Femur (tissue), 1 donor: Measurements from ENCODE around the gene PXMP2.

ENCODE experiments used
- DNase-seq: peaks from one replicate; pipeline ENCODE4 v3.0.0-alpha.2; 2017

PXMP2 gene

GRCh38 chr12:132695431-132695830 lies 8.0 kb downstream of the PXMP2 start:
- no peak for DNase-seq

DNA sequence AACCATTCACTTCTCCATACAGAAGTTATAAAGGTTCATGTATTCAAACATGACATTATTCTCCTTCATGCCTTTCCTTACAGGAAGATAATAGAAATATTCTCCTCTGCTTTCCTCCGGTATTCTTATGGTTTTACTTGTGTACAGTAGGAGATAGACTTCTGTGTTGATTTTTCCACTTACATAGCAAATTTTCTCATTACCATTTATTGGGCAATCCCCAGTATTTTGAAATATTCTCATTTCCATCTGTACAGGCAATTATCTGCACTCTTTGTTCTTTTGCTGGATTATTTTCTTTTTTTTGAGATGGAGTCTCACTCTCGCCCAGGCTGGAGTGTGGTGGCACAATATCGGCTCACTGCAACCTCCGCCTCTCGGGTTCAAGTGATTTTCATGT lies 11.0 kb downstream of the PXMP2 start:
- no peak for DNase-seq

- DNase-seq: no peak
Measured at GRCh38 chr12:132700212-132700822, 12.9 kb downstream of the PXMP2 start.

DNA sequence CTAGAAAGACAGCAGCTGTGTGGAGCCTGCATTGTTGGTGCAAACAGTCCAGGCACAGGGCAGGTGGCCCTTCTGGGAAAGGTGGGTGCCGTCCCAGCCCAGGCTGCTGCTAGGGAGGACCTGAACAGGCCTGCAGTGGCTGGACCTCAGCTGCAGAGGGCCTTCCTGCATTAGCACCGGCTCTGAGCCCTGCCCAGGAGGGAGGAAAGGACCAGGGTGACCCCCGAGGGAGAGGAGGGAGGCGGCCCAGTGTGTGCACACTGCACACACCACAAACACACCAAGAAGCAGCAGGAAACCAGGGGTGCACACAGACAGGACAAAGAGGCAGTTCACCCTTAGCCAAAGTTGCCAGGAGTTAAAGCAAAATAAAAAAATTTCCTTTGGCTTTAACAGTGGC lies 15.3 kb downstream of the PXMP2 start:
- no peak for DNase-seq

- DNase-seq: no peak
Measured at GRCh38 chr12:132703641-132704040, 16.3 kb downstream of the PXMP2 start.

DNA sequence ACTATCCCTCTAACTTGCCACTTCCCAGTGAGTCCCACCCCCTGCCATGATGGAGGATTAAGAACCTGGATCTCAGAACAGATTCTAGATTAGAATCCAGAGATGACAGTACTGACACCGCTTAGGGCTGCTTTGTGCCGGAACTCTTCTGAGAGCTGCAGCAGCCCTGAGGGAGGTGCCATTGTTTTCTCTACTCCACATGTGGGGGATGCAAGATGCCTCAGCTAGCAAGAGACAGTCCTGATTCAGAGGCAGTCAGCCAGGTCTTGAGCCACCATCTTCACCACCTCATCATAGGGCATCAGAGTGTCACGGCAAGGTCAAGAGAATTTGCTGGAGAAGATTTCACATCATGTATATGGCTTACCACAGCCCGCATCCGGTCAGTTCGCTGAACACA lies 19.9 kb downstream of the PXMP2 start:
- DNase-seq: no peak

- no peak for DNase-seq
Measured at GRCh38 chr12:132708150-132708549, 20.8 kb downstream of the PXMP2 start.

DNA sequence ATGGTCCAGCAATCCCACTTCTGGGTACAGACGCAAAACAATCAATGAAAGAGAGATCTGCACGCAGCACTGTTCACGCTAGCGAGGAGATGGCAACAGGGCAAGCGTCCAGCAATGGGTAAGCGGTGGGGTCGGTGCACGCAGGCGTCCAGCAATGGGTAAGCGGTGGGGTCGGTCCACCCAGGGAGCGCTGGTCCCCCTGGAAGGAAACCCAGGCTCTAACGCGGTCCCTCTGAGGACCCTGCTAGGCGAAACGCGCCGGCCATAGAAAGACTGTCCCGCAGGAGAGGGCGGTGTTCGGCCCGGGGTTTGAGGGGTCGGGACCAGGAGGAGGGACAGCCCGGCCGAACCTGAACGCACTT lies 22.6 kb downstream of the PXMP2 start:
- no peak for DNase-seq

GRCh38 chr12:132710405-132711079 lies 23.2 kb downstream of the PXMP2 start, which contains the start of gene PGAM5:
Gene PGAM5 (plus strand): TSS chr12:132710842. CDS start chr12:132710877, 35 bp downstream.
- DNase-seq: peak; percentile 89

GRCh38 chr12:132711080-132711843 lies 23.9 kb downstream of the PXMP2 start:
- no peak for DNase-seq

DNA sequence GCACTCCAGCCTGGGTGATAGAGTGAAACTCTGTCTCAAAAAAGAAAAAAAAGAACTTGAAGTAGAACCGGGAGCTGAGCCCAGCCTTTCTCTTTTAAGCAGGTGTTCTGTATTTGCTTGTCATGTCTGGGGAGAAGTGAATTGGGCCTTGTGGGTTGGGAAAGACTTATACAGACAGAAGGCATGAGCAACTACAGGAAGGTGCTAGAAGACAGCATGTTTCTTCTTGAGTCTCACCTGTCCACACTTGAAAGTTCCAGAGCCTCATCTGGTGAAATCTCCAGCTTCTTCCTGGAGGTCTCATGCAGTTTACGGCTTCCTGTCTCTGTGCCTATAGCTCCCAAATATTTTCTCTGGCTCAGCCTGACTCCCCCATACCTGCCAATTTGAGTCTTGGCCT lies 25.7 kb downstream of the PXMP2 start:
- no peak for DNase-seq

- no peak for DNase-seq
Measured at GRCh38 chr12:132715874-132716273, 28.5 kb downstream of the PXMP2 start.

- DNase-seq: no peak
Measured at GRCh38 chr12:132716356-132716755, 29.0 kb downstream of the PXMP2 start.

DNA sequence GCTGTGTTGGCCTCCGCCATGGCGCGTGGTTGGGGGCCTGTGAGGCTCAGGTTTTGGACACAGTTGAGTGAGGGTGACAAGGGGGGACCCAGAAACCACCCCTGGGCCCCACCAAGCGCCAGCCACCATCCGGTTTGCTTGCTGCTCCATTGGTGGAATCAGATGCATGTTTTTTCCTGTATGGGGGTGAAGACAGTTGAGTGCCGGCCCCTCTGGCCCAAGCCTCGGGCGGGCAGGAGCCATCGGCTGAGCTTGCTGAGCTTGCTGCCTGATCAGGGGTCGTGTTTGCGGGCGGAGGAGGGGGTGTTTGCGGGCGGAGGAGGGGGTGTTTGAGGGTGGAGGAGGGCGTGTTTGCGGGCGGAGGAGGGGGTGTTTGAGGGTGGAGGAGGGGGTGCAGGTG lies 29.6 kb downstream of the PXMP2 start:
- no peak for DNase-seq

- no peak for DNase-seq
Measured at GRCh38 chr12:132717531-132718387, 30.4 kb downstream of the PXMP2 start.

GRCh38 chr12:132718644-132719043 lies 31.3 kb downstream of the PXMP2 start:
- DNase-seq: no peak

DNA sequence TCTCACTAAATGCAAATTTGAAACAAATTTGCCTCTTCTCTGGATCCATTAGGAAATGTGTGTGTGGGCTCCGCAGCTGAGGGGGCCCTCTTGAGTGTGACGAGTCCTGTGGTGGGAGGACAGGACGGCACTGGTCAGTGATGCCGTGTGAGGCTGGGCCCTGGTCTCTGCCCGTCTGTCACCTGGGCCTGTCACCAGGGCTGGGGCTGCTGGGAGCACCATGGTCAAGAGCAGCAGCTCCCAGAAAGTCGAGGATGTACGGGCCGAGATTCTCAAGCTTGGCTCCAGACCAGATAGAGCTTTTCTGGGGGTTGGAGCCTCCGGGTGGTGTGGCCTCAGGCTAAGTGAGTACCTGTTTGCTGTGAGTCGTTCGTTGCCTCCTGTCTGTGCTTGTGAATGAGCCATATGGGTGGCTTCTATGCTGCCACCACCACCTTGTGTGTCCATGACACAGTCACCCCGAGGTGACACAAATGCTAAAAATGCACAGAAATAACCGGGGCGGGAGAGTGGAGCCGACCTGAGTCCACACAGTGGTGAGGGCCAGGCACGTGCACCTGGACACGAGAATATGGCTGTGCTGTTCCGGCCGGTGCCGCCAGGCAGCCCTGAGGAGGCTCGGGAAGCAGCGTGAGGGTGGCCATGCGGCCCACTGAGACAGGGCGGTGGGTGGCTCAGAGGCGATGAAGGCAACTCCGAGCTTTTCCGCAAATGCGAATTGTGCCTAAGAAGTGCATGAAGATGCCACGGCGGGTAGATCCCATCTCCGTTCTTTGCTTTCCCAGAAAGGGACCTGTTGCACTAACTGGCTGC lies 32.0 kb downstream of the PXMP2 start:
- DNase-seq: no peak

DNA sequence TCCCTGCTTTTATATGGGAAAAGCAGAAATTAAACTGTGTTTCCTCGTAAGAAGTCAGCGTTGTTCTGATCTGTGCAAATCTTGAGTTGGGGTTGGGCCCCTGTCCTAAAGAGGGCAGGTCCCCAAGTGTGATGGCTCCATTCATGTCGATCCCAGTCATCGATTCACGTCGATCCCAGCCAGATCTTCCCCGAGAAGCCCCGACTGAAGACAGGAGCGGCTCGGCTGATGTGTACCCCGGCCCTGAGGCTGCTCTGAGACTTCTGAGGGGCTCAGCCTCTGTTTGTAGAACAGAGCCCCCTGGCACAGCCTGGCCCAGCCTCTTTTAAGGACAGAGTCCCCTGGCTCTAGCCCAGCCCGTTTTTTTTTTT lies 32.6 kb downstream of the PXMP2 start:
- no peak for DNase-seq

DNA sequence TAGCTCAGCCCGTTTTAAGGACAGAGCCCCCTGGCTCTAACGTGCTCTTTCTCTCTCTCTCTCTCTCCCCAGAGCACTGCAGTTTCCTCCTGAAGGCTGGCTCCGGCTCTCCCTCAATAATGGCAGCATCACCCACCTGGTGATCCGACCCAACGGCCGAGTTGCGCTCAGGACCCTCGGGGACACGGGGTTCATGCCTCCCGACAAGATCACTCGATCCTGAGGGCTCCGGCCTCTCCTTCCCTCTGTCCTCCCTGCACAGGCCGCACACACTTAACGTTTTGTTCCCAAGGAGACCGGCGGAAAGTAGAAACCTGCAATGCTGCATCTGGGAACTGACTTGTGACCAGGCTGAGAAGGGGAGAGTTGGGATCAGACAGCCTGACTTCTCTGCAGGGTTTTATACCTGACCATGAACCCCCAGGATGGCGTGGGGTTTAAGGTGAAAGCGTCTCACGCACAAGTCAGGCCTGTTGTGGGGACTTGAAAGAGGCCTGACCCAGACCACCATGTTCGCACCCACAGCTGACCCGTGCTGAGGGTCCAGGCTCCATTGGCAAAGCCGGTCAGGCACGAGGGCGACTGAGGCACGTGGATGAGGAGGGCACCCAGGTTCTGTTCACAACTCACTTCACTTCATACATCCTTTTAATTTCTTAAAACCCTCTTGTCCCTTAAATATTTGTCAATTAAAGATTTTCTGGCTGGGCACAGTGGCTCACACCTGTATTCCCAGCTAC lies 33.4 kb downstream of the PXMP2 start:
- DNase-seq: no peak

DNA sequence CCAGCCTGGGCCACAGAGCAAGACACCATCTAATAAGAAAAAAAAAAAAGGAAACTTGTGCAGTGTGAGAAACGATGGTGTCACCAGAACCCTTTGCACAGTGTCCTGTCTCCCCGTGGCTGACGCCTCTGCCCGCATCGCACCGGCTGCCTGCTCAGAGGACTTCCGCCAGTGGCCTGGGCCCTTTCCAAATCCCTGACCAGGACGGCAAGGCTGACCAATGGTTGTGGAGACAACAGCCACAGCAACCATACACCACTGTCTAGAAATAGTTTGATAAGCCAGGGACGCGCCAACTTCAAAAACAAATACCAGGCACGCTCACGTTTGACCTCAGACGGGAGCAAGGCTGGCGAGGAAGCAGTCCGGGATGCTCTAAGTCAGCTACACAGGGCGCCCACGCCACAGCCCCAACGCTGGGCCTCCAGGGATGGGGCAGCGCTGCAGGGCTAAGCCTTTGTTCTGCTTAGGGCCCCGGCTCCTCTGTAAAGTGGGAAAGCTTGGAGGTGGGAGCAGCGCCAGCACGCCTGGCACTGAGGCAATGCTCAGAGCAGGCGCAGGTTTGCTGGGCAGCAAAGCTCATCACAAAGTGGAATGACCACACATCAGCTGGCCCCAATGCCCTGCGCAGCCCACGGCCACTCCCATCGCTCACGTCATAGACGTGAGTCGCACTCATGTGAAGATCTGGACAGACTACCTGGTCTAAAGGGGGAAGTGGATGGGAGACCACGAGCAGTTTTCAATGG lies 35.8 kb downstream of the PXMP2 start:
- DNase-seq: no peak

- DNase-seq: no peak
Measured at GRCh38 chr12:132723764-132724140, 36.4 kb downstream of the PXMP2 start.
